HepG2 (cell line): Measurements from ENCODE around the gene CFAP70. TPM values are rescaled to one million over a fixed set of nuclear protein-coding genes. Genes with fewer than 3 reads are reported as not detected.

ENCODE experiments used
- AGO1 ChIP-seq: fragments of 200-400 bp; formaldehyde crosslinking; IDR thresholded peaks from 2 replicates; pipeline ENCODE4 v1.6.1; 2017; ENCODE audit warnings: mild to moderate bottlenecking, low read depth, low read length, moderate library complexity; ENCODE audit not compliant: poor library complexity, severe bottlenecking
- CBX1 ChIP-seq: IDR thresholded peaks from one replicate; pipeline ENCODE4 v1.6.1; 2016; ENCODE audit warnings: antibody characterized with exemption, low read depth
- DBP ChIP-seq: sonication (generic); formaldehyde crosslinking; IDR thresholded peaks from 2 replicates; pipeline ENCODE4 v1.4.0; 2020; ENCODE audit warnings: missing genetic modification reagents; ENCODE audit errors: not compliant biosample characterization
- FOXP4 ChIP-seq: sonication (generic); formaldehyde crosslinking; IDR thresholded peaks from 2 replicates; pipeline ENCODE4 v1.4.0; 2020; ENCODE audit warnings: missing genetic modification reagents
- HNF1A ChIP-seq, 2 experiments: sonication (generic) in 1 of 2; formaldehyde crosslinking in 1 of 2; IDR thresholded peaks; 2 replicates each; pipeline versions ENCODE4 v1.4.0 to v1.6.1; 2016 to 2020; ENCODE audit warnings: borderline replicate concordance in 1 of 2, low read depth in 1 of 2, mild to moderate bottlenecking in 1 of 2, missing genetic modification reagents in 1 of 2
- MTF1 ChIP-seq: sonication (generic); formaldehyde crosslinking; IDR thresholded peaks from 2 replicates; pipeline ENCODE4 v1.5.0; 2020; ENCODE audit warnings: missing genetic modification reagents
- NFYB ChIP-seq: sonication (generic); formaldehyde crosslinking; IDR thresholded peaks from 2 replicates; pipeline ENCODE4 v1.4.0; 2020; ENCODE audit warnings: missing genetic modification reagents
- NKX3-1 ChIP-seq: sonication (generic); formaldehyde crosslinking; IDR thresholded peaks from 2 replicates; pipeline ENCODE4 v1.5.0; 2020; ENCODE audit warnings: missing genetic modification reagents
- PAWR ChIP-seq: sonication (generic); formaldehyde crosslinking; IDR thresholded peaks from 2 replicates; pipeline ENCODE4 v1.4.0; 2020; ENCODE audit warnings: missing genetic modification reagents, mild to moderate bottlenecking, borderline replicate concordance
- PHF20 ChIP-seq: sonication (generic); formaldehyde crosslinking; IDR thresholded peaks from 2 replicates; pipeline ENCODE4 v1.5.0; 2020; ENCODE audit warnings: mild to moderate bottlenecking, missing genetic modification reagents
- PREB ChIP-seq: sonication (generic); formaldehyde crosslinking; IDR thresholded peaks from 2 replicates; pipeline ENCODE4 v1.4.0; 2020; ENCODE audit warnings: missing genetic modification reagents
- ZMAT3 ChIP-seq: sonication (generic); formaldehyde crosslinking; conservative IDR thresholded peaks from 2 replicates; pipeline ENCODE4 v1.7.0; 2021; ENCODE audit warnings: missing genetic modification reagents
- ZNF10 ChIP-seq: sonication (generic); formaldehyde crosslinking; IDR thresholded peaks from 2 replicates; pipeline ENCODE4 v1.4.0; 2020; ENCODE audit warnings: mild to moderate bottlenecking, low read depth, missing genetic modification reagents, borderline replicate concordance
- ZNF121 ChIP-seq: sonication (generic); formaldehyde crosslinking; IDR thresholded peaks from 2 replicates; pipeline ENCODE4 v1.5.0; 2020; ENCODE audit warnings: mild to moderate bottlenecking, missing genetic modification reagents
- ZNF20 ChIP-seq: sonication (generic); formaldehyde crosslinking; IDR thresholded peaks from 2 replicates; pipeline ENCODE4 v1.4.0; 2020; ENCODE audit warnings: mild to moderate bottlenecking, moderate library complexity, missing genetic modification reagents
- ZNF329 ChIP-seq: sonication (generic); formaldehyde crosslinking; IDR thresholded peaks from 2 replicates; pipeline ENCODE4 v1.9.0; 2021; ENCODE audit warnings: low read depth, mild to moderate bottlenecking, missing genetic modification reagents
- ZNF546 ChIP-seq: sonication (generic); formaldehyde crosslinking; conservative IDR thresholded peaks from 2 replicates; pipeline ENCODE4 v1.8.1; 2023; ENCODE audit warnings: mild to moderate bottlenecking, missing genetic modification reagents
- ZNF580 ChIP-seq: IDR thresholded peaks from 2 replicates; pipeline ENCODE4 v1.6.1; 2016; ENCODE audit warnings: low read depth, borderline replicate concordance
- ZNF83 ChIP-seq: sonication (generic); formaldehyde crosslinking; IDR thresholded peaks from 2 replicates; pipeline ENCODE4 v1.4.0; 2020; ENCODE audit warnings: missing genetic modification reagents, mild to moderate bottlenecking, borderline replicate concordance
- ZSCAN9 ChIP-seq: IDR thresholded peaks from 2 replicates; pipeline ENCODE4 v1.6.1; 2016; ENCODE audit warnings: borderline replicate concordance
- polyA plus RNA-seq, 8 experiments: library from polyadenylated mRNA; depleted of rRNA in 3 of 8; stranded (reverse) in 7 of 8; unstranded in 1 of 8; fragments of >200 nt; fragmentation: Illumina TruSeq in 4 of 8; extraction: Trizol in 4 of 8; gene quantifications; 2 replicates each; pipeline versions ENCODE4 v1.2.1 to v1.2.3, GENCODE V29; 2011 to 2016; ENCODE audit warnings: low read depth in 4 of 8, missing spikeins in 1 of 8, mixed read lengths in 1 of 8; ENCODE audit not compliant: insufficient read depth in 1 of 8
- total RNA-seq, 5 experiments: library from RNA; depleted of rRNA; stranded (reverse); fragments of >200 nt; fragmentation: Illumina TruSeq; extraction: Trizol; gene quantifications; 2 replicates each; pipeline ENCODE4 v1.2.3, GENCODE V29; 2016; ENCODE audit warnings: low read depth in 1 of 5

The CFAP70 gene
- total and polyA plus RNA-seq, 2 of the 13 experiments (the other 11 are each of a cell fraction or from before 2014, with no cell fraction given) = 0.27 to 0.38 TPM

GRCh38 chr10:73358331-73359279, at the start of gene CFAP70 (continued):
- TF ChIP-seq PAWR (CRISPR knock-in tag) (no peak), ZNF329 (CRISPR knock-in tag) (no peak), AGO1 (peak; percentile 36), PREB (CRISPR knock-in tag) (no peak), ZSCAN9 (CRISPR knock-in tag) (no peak; the same call in 1 of the 2 replicates), ZNF83 (CRISPR knock-in tag) (no peak), ZNF546 (CRISPR knock-in tag) (no peak), ZNF20 (CRISPR knock-in tag) (no peak), HNF1A (IDR thresholded peaks at IDR 0.05; ENCODE audit: low read depth) (no peak), HNF1A (CRISPR knock-in tag; IDR thresholded peaks at IDR 0.05; ENCODE audit: borderline replicate concordance) (no peak; the same call in 1 of the 2 replicates), ZNF121 (CRISPR knock-in tag) (no peak; the same call in 1 of the 2 replicates), DBP (no peak), NFYB (CRISPR knock-in tag) (no peak), ZNF580 (no peak; the same call in 1 of the 2 replicates), ZMAT3 (CRISPR knock-in tag) (no peak), MTF1 (CRISPR knock-in tag) (no peak), PHF20 (CRISPR knock-in tag) (peak; percentile 75), FOXP4 (CRISPR knock-in tag) (no peak), ZNF10 (no peak), NKX3-1 (CRISPR knock-in tag) (0 out of 2 replicates have a peak, but pooled peaks have one; percentile 24), CBX1 (no peak)
